Left lung (tissue), 10 donors: Measurements from ENCODE around the gene GAP43. TPM values are rescaled to one million over a fixed set of nuclear protein-coding genes. Genes with fewer than 3 reads are reported as not detected.

ENCODE experiments used
- ATAC-seq: fragments of 200-7000 bp; cut with Tn5 transposase; one replicate; pipeline ENCODE4 v1.9.1; 2020; ENCODE audit warnings: moderate library complexity
- DNase-seq, 4 donors: peaks; one replicate each; pipeline ENCODE4 v3.0.0-alpha.2; 2013 to 2020
- H3K27ac ChIP-seq, 2 donors: fragments of 200-600 bp; sonication (generic) in 1 of 2; one replicate each; pipeline versions ENCODE4 v1.5.0 to v1.8.0; 2020 to 2021
- H3K27me3 ChIP-seq, 2 donors: fragments of 200-600 bp; sonication (generic) in 1 of 2; one replicate each; pipeline versions ENCODE4 v1.5.0 to v1.8.0; 2020 to 2021
- H3K36me3 ChIP-seq, 2 donors: fragments of 200-600 bp; sonication (generic) in 1 of 2; one replicate each; pipeline versions ENCODE4 v1.5.0 to v1.8.0; 2020 to 2021
- H3K4me1 ChIP-seq, 2 donors: fragments of 200-600 bp; one replicate each; pipeline ENCODE4 v1.8.0; 2021
- H3K4me3 ChIP-seq, 2 donors: fragments of 200-600 bp; sonication (generic) in 1 of 2; one replicate each; pipeline versions ENCODE4 v1.5.0 to v1.8.0; 2020 to 2021; ENCODE audit warnings: mild to moderate bottlenecking in 1 of 2
- H3K9me3 ChIP-seq, 2 donors: fragments of 200-600 bp; sonication (generic) in 1 of 2; one replicate each; pipeline versions ENCODE4 v1.5.0 to v1.8.0; 2020 to 2021
- CTCF ChIP-seq, 2 donors: fragments of 200-600 bp; sonication (generic) in 1 of 2; IDR thresholded peaks; one replicate each; pipeline versions ENCODE4 v1.5.0 to v1.8.0; 2021; ENCODE audit warnings: antibody characterized with exemption in 2 of 2
- intact Hi-C, 2 donors: fragments of 100-400 bp; cut with DNase I; formaldehyde crosslinking; loops; one replicate each; pipeline versions ENCODE4 v1.11.2 to v1.14.2; 2022
- polyA plus RNA-seq, 6 donors: library from polyadenylated mRNA; unstranded; fragments of 120-200 nt; gene quantifications; one replicate each; pipeline ENCODE4 v1.2.1, GENCODE V29; 2013; ENCODE audit not compliant: insufficient read length in 6 of 6
- total RNA-seq, 2 donors: library from RNA; stranded (reverse); fragmentation: NEBNext Ultra II Directional; extraction: Animal tissue kit (Norgen Biotek cat#: 25700); gene quantifications; one replicate each; pipeline ENCODE4 v1.2.1, GENCODE V29; 2021
- donor health status: DM: no; HTN: yes; CAD: no.
- donor health status: DM: no; HTN: no; CAD: no.

GAP43 gene
- total and polyA plus RNA-seq, 8 donors = 0.29 to 0.54 (median 0.41) TPM; not detected in 1

- Histone ChIP-seq H3K27me3 (no peaks in the 10 kb centered on the region), H3K36me3 (no peaks in the 10 kb centered on the region), H3K4me1 (no peaks in the 10 kb centered on the region), H3K9me3 (no peaks in the 10 kb centered on the region), H3K27ac (no peak overlapping the region), H3K4me3 (no peak overlapping the region)
- no peak for ATAC-seq
- DNase-seq = no peak
- no peak for TF ChIP-seq CTCF (IDR thresholded peaks at IDR 0.05)
- intact Hi-C loops = no loop called here
Measured at GRCh38 chr3:115708540-115708939, 85.2 kb downstream of the GAP43 start.

- ATAC-seq = no peak
Measured at GRCh38 chr3:115709093-115709492, 85.8 kb downstream of the GAP43 start.

GRCh38 chr3:115709931-115710330, 86.6 kb downstream of the GAP43 start:
- Histone ChIP-seq H3K4me1 (no peaks in the 10 kb centered on the region), H3K36me3 (no peaks in the 10 kb centered on the region), H3K4me3 (no peak overlapping the region), H3K9me3 (no peaks in the 10 kb centered on the region), H3K27me3 (no peaks in the 10 kb centered on the region), H3K27ac (no peak overlapping the region)
- DNase-seq = no peak
- no peak for ATAC-seq
- TF ChIP-seq CTCF (IDR thresholded peaks at IDR 0.05) = no peak
- intact Hi-C loops = no loop called here

More at GRCh38 chr3:115709093-115709492, 85.8 kb downstream of the GAP43 start:
- intact Hi-C loops = no loop called here
- DNase-seq = no peak
- TF ChIP-seq CTCF (IDR thresholded peaks at IDR 0.05) = no peak
- H3K9me3 ChIP-seq = no peaks in the 10 kb centered on the region
- no peaks in the 10 kb centered on the region for H3K4me1 ChIP-seq
- H3K4me3 ChIP-seq = no peak overlapping the region
- no peaks in the 10 kb centered on the region for H3K36me3 ChIP-seq
- no peaks in the 10 kb centered on the region for H3K27me3 ChIP-seq
- no peak overlapping the region for H3K27ac ChIP-seq

- H3K27ac ChIP-seq = no peak overlapping the region
- no peak for ATAC-seq
Measured at GRCh38 chr3:115710799-115711198, 87.5 kb downstream of the GAP43 start.

GRCh38 chr3:115712871-115713270, 89.6 kb downstream of the GAP43 start:
- H3K27me3 ChIP-seq = no peaks in the 10 kb centered on the region
- intact Hi-C loops = no loop called here
- no peak overlapping the region for H3K4me3 ChIP-seq
- TF ChIP-seq CTCF (IDR thresholded peaks at IDR 0.05) = no peak
- no peaks in the 10 kb centered on the region for H3K36me3 ChIP-seq
- H3K9me3 ChIP-seq = no peaks in the 10 kb centered on the region
- no peak overlapping the region for H3K27ac ChIP-seq
- no peaks in the 10 kb centered on the region for H3K4me1 ChIP-seq
- no peak for ATAC-seq
- DNase-seq = no peak

More at GRCh38 chr3:115710799-115711198, 87.5 kb downstream of the GAP43 start:
- Histone ChIP-seq H3K4me1 (no peaks in the 10 kb centered on the region), H3K27me3 (no peaks in the 10 kb centered on the region), H3K36me3 (no peaks in the 10 kb centered on the region), H3K4me3 (no peak overlapping the region), H3K9me3 (no peaks in the 10 kb centered on the region)
- no peak for TF ChIP-seq CTCF (IDR thresholded peaks at IDR 0.05)
- no peak for DNase-seq
- intact Hi-C loops = no loop called here
